OCI-LY1 (cell line): ENCODE measurements around the gene IGSF3.

Experiments used
- H2AFZ ChIP-seq: fragments of 200-600 bp; sonication (generic), shearing (Covaris generic); 2 replicates; pipeline ENCODE4 v1.6.0; 2014; ENCODE audit warnings: antibody characterized with exemption, mild to moderate bottlenecking, low read length
- H3F3A ChIP-seq: fragments of 200-600 bp; sonication (generic), shearing (Covaris generic); 2 replicates; pipeline ENCODE4 v1.6.0; 2014; ENCODE audit warnings: mild to moderate bottlenecking, antibody characterized with exemption, low read length, moderate library complexity; ENCODE audit not compliant: insufficient read depth
- H3K27ac ChIP-seq: fragments of 200-600 bp; sonication (generic); 2 replicates; pipeline ENCODE4 v1.5.1; 2014; ENCODE audit warnings: low read length, mixed run types, mild to moderate bottlenecking, low read depth; ENCODE audit not compliant: poor library complexity, severe bottlenecking
- H3K27me3 ChIP-seq: fragments of 200-600 bp; sonication (generic); 2 replicates; pipeline ENCODE4 v1.6.0; 2014; ENCODE audit warnings: antibody characterized with exemption, mild to moderate bottlenecking, low read length, moderate library complexity; ENCODE audit not compliant: insufficient read depth
- H3K36me3 ChIP-seq: fragments of 200-600 bp; sonication (generic); 2 replicates; pipeline ENCODE4 v1.6.1; 2014; ENCODE audit warnings: mild to moderate bottlenecking, antibody characterized with exemption, low read length, moderate library complexity, mixed read lengths; ENCODE audit not compliant: insufficient read depth
- H3K4me1 ChIP-seq: fragments of 200-600 bp; sonication (generic); 2 replicates; pipeline ENCODE4 v1.5.1; 2014; ENCODE audit warnings: mild to moderate bottlenecking, low read length, moderate library complexity; ENCODE audit not compliant: insufficient read depth, severe bottlenecking
- H3K4me2 ChIP-seq: fragments of 200-600 bp; sonication (generic), shearing (Covaris generic); 2 replicates; pipeline ENCODE4 v1.6.1; 2014; ENCODE audit warnings: low read length
- H3K4me3 ChIP-seq: fragments of 200-600 bp; sonication (generic); 2 replicates; pipeline ENCODE4 v1.5.1; 2014; ENCODE audit warnings: low read length, low read depth, mild to moderate bottlenecking, mixed read lengths; ENCODE audit not compliant: poor library complexity, severe bottlenecking
- H3K79me2 ChIP-seq: fragments of 200-600 bp; shearing (Covaris generic); 2 replicates; pipeline ENCODE4 v1.6.1; 2016; ENCODE audit warnings: mixed run types, low read length, mixed read lengths; ENCODE audit not compliant: insufficient read depth
- H3K9ac ChIP-seq: fragments of 200-600 bp; sonication (generic), shearing (Covaris generic); 2 replicates; pipeline ENCODE4 v1.6.1; 2014; ENCODE audit warnings: mild to moderate bottlenecking, low read length, mixed read lengths
- H3K9me2 ChIP-seq: fragments of 200-600 bp; sonication (generic), shearing (Covaris generic); 2 replicates; pipeline ENCODE4 v1.6.1; 2014; ENCODE audit warnings: low read depth, mild to moderate bottlenecking, low read length, mixed read lengths
- H3K9me3 ChIP-seq: fragments of 200-600 bp; shearing (Covaris generic); 2 replicates; pipeline ENCODE4 v1.6.1; 2014; ENCODE audit warnings: low read length, mixed read lengths
- H4K20me1 ChIP-seq: fragments of 200-600 bp; sonication (generic), shearing (Covaris generic); 2 replicates; pipeline ENCODE4 v1.6.0; 2016; ENCODE audit warnings: mild to moderate bottlenecking, low read length; ENCODE audit not compliant: insufficient read depth
- EZH2 ChIP-seq: fragments of 200-600 bp; sonication (generic), shearing (Covaris generic); IDR thresholded peaks from 2 replicates; pipeline ENCODE4 v1.8.0; 2017; ENCODE audit warnings: borderline replicate concordance, mixed run types, mild to moderate bottlenecking, antibody characterized with exemption, low read length, moderate library complexity, mixed read lengths
- TF ChIP-seq, protein P1 (sequence below): fragments of 200-600 bp; sonication (generic), shearing (Covaris generic); IDR thresholded peaks from 2 replicates; pipeline ENCODE4 v1.5.1; 2017; ENCODE audit warnings: mild to moderate bottlenecking, antibody characterized with exemption, low read length, moderate library complexity, mixed read lengths

Gene IGSF3

DNA sequence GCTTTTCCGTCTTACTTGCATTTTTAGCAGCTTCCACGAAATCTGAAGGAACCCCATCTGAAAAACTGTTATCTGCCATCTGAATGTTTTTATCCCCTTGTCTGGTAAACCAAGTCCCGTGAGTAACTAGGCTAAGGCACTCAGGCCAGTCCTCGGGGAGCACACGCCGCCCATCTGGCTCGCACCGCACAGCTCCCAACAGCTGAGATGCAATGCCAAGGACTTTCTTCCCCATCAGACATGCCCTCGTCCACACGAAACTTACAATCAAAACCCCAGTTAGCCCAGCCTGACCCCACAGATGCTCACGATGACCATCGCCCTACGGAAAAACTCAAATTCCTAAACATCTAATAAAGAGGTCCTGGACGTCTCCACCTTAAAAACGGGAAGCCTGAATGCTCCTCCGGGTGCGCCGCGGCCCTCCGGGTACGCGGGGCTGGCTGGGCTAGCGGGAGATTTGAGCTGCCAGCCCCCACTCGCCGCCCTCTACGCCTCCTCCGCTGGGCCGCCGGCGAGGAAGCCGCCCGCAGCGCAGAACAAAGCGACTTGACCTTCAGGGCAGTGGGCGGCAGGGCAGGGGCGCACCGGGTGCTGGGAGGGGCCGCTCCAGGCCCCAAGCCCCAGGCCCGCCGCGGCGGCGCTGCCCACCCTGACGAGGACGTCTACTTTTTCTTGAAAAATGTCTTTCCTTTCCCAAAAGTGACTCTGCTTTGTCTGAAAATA, 133.4 kb downstream of the IGSF3 start:
- no peak overlapping the region for H3K27ac ChIP-seq
- no peaks in the 10 kb centered on the region for H3K9me2 ChIP-seq
- no peak overlapping the region for H2AFZ ChIP-seq
- H3F3A ChIP-seq, result no peaks in the 10 kb centered on the region
- H3K4me3 ChIP-seq, result no peak overlapping the region
- no peak overlapping the region for H3K9ac ChIP-seq
- no peaks in the 10 kb centered on the region for H3K4me1 ChIP-seq
- H3K4me2 ChIP-seq, result no peak overlapping the region
- no peaks in the 10 kb centered on the region for H4K20me1 ChIP-seq
- no peaks in the 10 kb centered on the region for H3K36me3 ChIP-seq
- H3K27me3 ChIP-seq, result no peaks in the 10 kb centered on the region
- no peaks in the 10 kb centered on the region for H3K79me2 ChIP-seq
- TF ChIP-seq EZH2, result no peak
- TF ChIP-seq, protein P1, sequence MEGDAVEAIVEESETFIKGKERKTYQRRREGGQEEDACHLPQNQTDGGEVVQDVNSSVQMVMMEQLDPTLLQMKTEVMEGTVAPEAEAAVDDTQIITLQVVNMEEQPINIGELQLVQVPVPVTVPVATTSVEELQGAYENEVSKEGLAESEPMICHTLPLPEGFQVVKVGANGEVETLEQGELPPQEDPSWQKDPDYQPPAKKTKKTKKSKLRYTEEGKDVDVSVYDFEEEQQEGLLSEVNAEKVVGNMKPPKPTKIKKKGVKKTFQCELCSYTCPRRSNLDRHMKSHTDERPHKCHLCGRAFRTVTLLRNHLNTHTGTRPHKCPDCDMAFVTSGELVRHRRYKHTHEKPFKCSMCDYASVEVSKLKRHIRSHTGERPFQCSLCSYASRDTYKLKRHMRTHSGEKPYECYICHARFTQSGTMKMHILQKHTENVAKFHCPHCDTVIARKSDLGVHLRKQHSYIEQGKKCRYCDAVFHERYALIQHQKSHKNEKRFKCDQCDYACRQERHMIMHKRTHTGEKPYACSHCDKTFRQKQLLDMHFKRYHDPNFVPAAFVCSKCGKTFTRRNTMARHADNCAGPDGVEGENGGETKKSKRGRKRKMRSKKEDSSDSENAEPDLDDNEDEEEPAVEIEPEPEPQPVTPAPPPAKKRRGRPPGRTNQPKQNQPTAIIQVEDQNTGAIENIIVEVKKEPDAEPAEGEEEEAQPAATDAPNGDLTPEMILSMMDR, result no peak
- no peaks in the 10 kb centered on the region for H3K9me3 ChIP-seq

GRCh38 chr1:116533429-116533820, 134.1 kb downstream of the IGSF3 start:
- H3K9ac ChIP-seq, result no peak overlapping the region
- TF ChIP-seq, protein P1, result no peak
- TF ChIP-seq EZH2, result no peak
- H3K4me1 ChIP-seq, result no peaks in the 10 kb centered on the region
- H3K27ac ChIP-seq, result no peak overlapping the region
- H3K79me2 ChIP-seq, result no peaks in the 10 kb centered on the region
- no peaks in the 10 kb centered on the region for H3K36me3 ChIP-seq
- no peaks in the 10 kb centered on the region for H4K20me1 ChIP-seq
- H3K9me3 ChIP-seq, result no peaks in the 10 kb centered on the region
- no peaks in the 10 kb centered on the region for H3K27me3 ChIP-seq
- H3K9me2 ChIP-seq, result no peaks in the 10 kb centered on the region
- no peaks in the 10 kb centered on the region for H3F3A ChIP-seq
- H2AFZ ChIP-seq, result no peak overlapping the region
- H3K4me3 ChIP-seq, result no peak overlapping the region
- no peak overlapping the region for H3K4me2 ChIP-seq

DNA sequence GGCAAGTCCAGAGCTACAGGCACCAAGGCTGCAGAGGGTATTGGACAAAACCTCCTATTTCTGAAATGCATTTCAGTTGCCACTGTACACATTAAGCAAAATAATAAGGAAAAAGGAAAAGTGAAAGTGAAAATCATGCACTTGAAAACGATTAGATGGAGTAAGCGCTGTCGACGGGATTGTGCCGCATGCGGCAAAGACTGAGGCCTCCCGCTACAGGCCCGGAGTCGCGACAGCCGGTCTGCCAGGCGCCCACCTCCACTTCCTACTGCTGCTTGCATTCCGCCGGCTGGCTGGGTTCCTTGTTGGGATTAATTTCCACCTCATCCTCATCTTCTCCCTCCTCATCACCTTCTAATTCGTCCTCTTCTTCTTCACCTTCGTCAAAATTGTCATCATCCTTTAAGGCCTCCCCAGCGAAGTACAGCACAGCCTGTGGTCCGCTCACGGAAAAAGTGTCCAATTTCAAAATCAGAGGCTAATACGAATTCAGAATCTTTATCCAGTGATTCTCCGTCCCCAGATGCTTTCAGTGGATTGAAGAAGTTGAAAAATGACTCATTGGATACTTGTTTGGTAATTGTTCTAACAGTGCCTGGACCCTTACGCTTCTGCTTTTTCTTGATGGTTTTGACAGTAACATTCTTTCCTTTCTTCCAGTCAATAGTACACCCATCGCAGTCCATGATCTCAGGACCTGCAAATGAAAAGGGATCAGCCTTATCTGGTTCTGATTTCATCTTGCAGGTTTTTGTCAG, 134.7 kb downstream of the IGSF3 start:
- no peak overlapping the region for H3K4me2 ChIP-seq
- no peaks in the 10 kb centered on the region for H3K27me3 ChIP-seq
- no peak overlapping the region for H3K4me3 ChIP-seq
- no peaks in the 10 kb centered on the region for H3K9me2 ChIP-seq
- no peaks in the 10 kb centered on the region for H3K4me1 ChIP-seq
- TF ChIP-seq, protein P1, result no peak
- no peak for TF ChIP-seq EZH2
- no peak overlapping the region for H3K27ac ChIP-seq
- no peaks in the 10 kb centered on the region for H4K20me1 ChIP-seq
- H3K9me3 ChIP-seq, result no peaks in the 10 kb centered on the region
- no peak overlapping the region for H3K9ac ChIP-seq
- H3K79me2 ChIP-seq, result no peaks in the 10 kb centered on the region
- no peak overlapping the region for H2AFZ ChIP-seq
- H3F3A ChIP-seq, result no peaks in the 10 kb centered on the region
- H3K36me3 ChIP-seq, result no peaks in the 10 kb centered on the region
